K562 (cell line): ENCODE results near the gene NCF2. TPM values are rescaled to one million over a fixed set of nuclear protein-coding genes. Genes with fewer than 3 reads are reported as not detected.

ENCODE experiments used
- ATF7 ChIP-seq: fragments of 450-650 bp; IDR thresholded peaks from 2 replicates; pipeline ENCODE4 v1.7.1; 2014; ENCODE audit warnings: mild to moderate bottlenecking, moderate library complexity
- BRCA1 ChIP-seq, 2 experiments: fragments of 450-650 bp in 1 of 2; sonication (generic) in 1 of 2; formaldehyde crosslinking in 1 of 2; IDR thresholded peaks; 2 replicates each; pipeline versions ENCODE4 v1.5.0 to v1.6.1; 2017 to 2020; ENCODE audit warnings: mild to moderate bottlenecking in 1 of 2, missing genetic modification reagents in 1 of 2
- C11orf30 ChIP-seq: fragments of 450-650 bp; IDR thresholded peaks from 2 replicates; pipeline ENCODE4 v1.6.1; 2016; ENCODE audit warnings: low read depth, mild to moderate bottlenecking
- CAMTA2 ChIP-seq: fragments of 250-450 bp; sonication (Bioruptor Pico); conservative IDR thresholded peaks from 2 replicates; pipeline ENCODE4 v1.5.1; 2022
- ELF1 ChIP-seq: fragments of 200-800 bp; sonication (Bioruptor generic); IDR thresholded peaks from 2 replicates; pipeline ENCODE4 v1.6.1; 2016; ENCODE audit warnings: missing genetic modification characterization, missing compliant biosample characterization
- FOXA1 ChIP-seq: fragments of 450-650 bp; IDR thresholded peaks from 2 replicates; pipeline ENCODE4 v1.6.1; 2016; ENCODE audit warnings: mild to moderate bottlenecking, borderline replicate concordance
- HEY1 ChIP-seq: fragments of 250-450 bp; sonication (Bioruptor Pico); IDR thresholded peaks from 2 replicates; pipeline ENCODE4 v1.5.0; 2020; ENCODE audit warnings: mild to moderate bottlenecking, moderate library complexity, borderline replicate concordance
- ILF3 ChIP-seq: fragments of 450-650 bp; IDR thresholded peaks from 2 replicates; pipeline ENCODE4 v1.6.1; 2018; ENCODE audit warnings: antibody characterized with exemption, mild to moderate bottlenecking, moderate library complexity, borderline replicate concordance
- KLF13 ChIP-seq: fragments of 450-650 bp; IDR thresholded peaks from 2 replicates; pipeline ENCODE4 v1.6.1; 2016; ENCODE audit warnings: missing genetic modification characterization, low read depth, mild to moderate bottlenecking, missing compliant biosample characterization, moderate library complexity, borderline replicate concordance
- LCOR ChIP-seq: sonication (generic); formaldehyde crosslinking; IDR thresholded peaks from 2 replicates; pipeline ENCODE4 v1.8.0; 2022; ENCODE audit warnings: mild to moderate bottlenecking, missing genetic modification reagents
- MCM5 ChIP-seq: fragments of 450-650 bp; IDR thresholded peaks from 2 replicates; pipeline ENCODE4 v1.6.1; 2016; ENCODE audit warnings: low read depth
- NCOA4 ChIP-seq: fragments of 450-650 bp; IDR thresholded peaks from 2 replicates; pipeline ENCODE4 v1.6.1; 2018; ENCODE audit warnings: mild to moderate bottlenecking; ENCODE audit not compliant: partially characterized antibody
- PTBP1 ChIP-seq: fragments of 200-400 bp; formaldehyde crosslinking; IDR thresholded peaks from 2 replicates; pipeline ENCODE4 v1.6.1; 2017; ENCODE audit warnings: low read depth, low read length
- PYGO2 ChIP-seq: fragments of 450-650 bp; IDR thresholded peaks from 2 replicates; pipeline ENCODE4 v1.6.1; 2016; ENCODE audit warnings: mild to moderate bottlenecking, missing genetic modification characterization, moderate library complexity, missing compliant biosample characterization
- RBFOX2 ChIP-seq: fragments of 200-400 bp; formaldehyde crosslinking; IDR thresholded peaks from 2 replicates; pipeline ENCODE4 v1.6.1; 2017; ENCODE audit warnings: low read depth, mild to moderate bottlenecking, low read length, moderate library complexity
- RHOXF2B ChIP-seq: fragments of 250-450 bp; sonication (Bioruptor Pico); conservative IDR thresholded peaks from 2 replicates; pipeline ENCODE4 v1.5.1; 2021
- TCF3 ChIP-seq: sonication (generic); formaldehyde crosslinking; IDR thresholded peaks from 2 replicates; pipeline ENCODE4 v1.4.0; 2020; ENCODE audit warnings: mild to moderate bottlenecking, missing genetic modification reagents
- TCFL5 ChIP-seq: fragments of 250-450 bp; sonication (Bioruptor Pico); conservative IDR thresholded peaks from 2 replicates; pipeline ENCODE4 v1.6.1; 2021; ENCODE audit warnings: mild to moderate bottlenecking, moderate library complexity, matching md5 sums
- TOE1 ChIP-seq, 2 experiments: fragments of 450-650 bp in 1 of 2; sonication (generic) in 1 of 2; formaldehyde crosslinking in 1 of 2; IDR thresholded peaks; 2 replicates each; pipeline versions ENCODE4 v1.7.1 to v1.8.0; 2016 to 2022; ENCODE audit warnings: borderline replicate concordance in 2 of 2, mild to moderate bottlenecking in 2 of 2, antibody characterized with exemption in 1 of 2, inconsistent platforms in 1 of 2, low read depth in 1 of 2, missing genetic modification reagents in 1 of 2, moderate library complexity in 1 of 2
- TSC22D4 ChIP-seq: fragments of 450-650 bp; IDR thresholded peaks from 2 replicates; pipeline ENCODE4 v1.6.1; 2016; ENCODE audit warnings: missing genetic modification characterization, missing biosample characterization, control low read depth
- U2AF2 ChIP-seq: fragments of 200-400 bp; formaldehyde crosslinking; optimal IDR thresholded peaks from 2 replicates; pipeline ENCODE3; 2017; ENCODE audit warnings: low read depth, mild to moderate bottlenecking, low read length
- ZNF184 ChIP-seq: sonication (generic); formaldehyde crosslinking; IDR thresholded peaks from 2 replicates; pipeline ENCODE4 v1.5.0; 2020; ENCODE audit warnings: missing genetic modification reagents
- ZNF232 ChIP-seq: sonication (generic); formaldehyde crosslinking; IDR thresholded peaks from 2 replicates; pipeline ENCODE4 v1.8.0; 2022; ENCODE audit warnings: mild to moderate bottlenecking, missing genetic modification reagents
- ZNF239 ChIP-seq: fragments of 250-450 bp; sonication (Bioruptor Pico); IDR thresholded peaks from 2 replicates; pipeline ENCODE4 v1.4.0; 2020; ENCODE audit warnings: mild to moderate bottlenecking
- ZNF274 ChIP-seq: IDR thresholded peaks from 2 replicates; pipeline ENCODE4 v1.6.1; 2011; ENCODE audit warnings: low read depth, mild to moderate bottlenecking, low read length, moderate library complexity, borderline replicate concordance
- polyA plus RNA-seq, 8 experiments: library from polyadenylated mRNA; depleted of rRNA in 4 of 8; stranded (reverse) in 5 of 8; unstranded in 3 of 8; fragments of >200 nt; fragmentation: Nextera tagmentation in 2 of 8; fragmentation: Illumina TruSeq in 1 of 8; extraction: Ambion mirVana in 2 of 8; extraction: Trizol in 1 of 8; gene quantifications; 2 replicates each; pipeline versions ENCODE4 v1.2.1 to v1.2.3, GENCODE V29; 2011 to 2014; ENCODE audit warnings: inconsistent platforms in 1 of 8, missing spikeins in 1 of 8
- total RNA-seq, 7 experiments: library from RNA; depleted of rRNA in 6 of 7; stranded (reverse); fragments of >200 nt in 6 of 7; fragmentation: Illumina TruSeq in 2 of 7; extraction: Trizol in 2 of 7; gene quantifications; 2 replicates each; pipeline versions ENCODE4 v1.2.1 to v1.2.3, GENCODE V29; 2011 to 2021; ENCODE audit warnings: low replicate concordance in 1 of 7
- TF ChIP-seq, protein P1 (sequence below), 3 experiments: IDR thresholded peaks in 2 of 3; conservative IDR thresholded peaks in 1 of 3; 2 replicates each; pipeline ENCODE4 v1.5.1; 2011 to 2012; ENCODE audit warnings: low read length in 3 of 3, mild to moderate bottlenecking in 3 of 3, control low read depth in 2 of 3, improper control_type of control experiment in 1 of 3, inconsistent platforms in 1 of 3, low read depth in 1 of 3, mixed read lengths in 1 of 3, moderate library complexity in 1 of 3; ENCODE audit not compliant: insufficient read depth in 2 of 3
- TF ChIP-seq, protein P2 (sequence below): sonication (generic); formaldehyde crosslinking; IDR thresholded peaks from 2 replicates; pipeline ENCODE4 v1.8.0; 2022; ENCODE audit warnings: missing genetic modification reagents, mild to moderate bottlenecking, borderline replicate concordance
- TF ChIP-seq, protein P3 (sequence below): fragments of 450-650 bp; IDR thresholded peaks from 2 replicates; pipeline ENCODE4 v1.6.1; 2017; ENCODE audit warnings: mild to moderate bottlenecking, moderate library complexity

NCF2 gene
- total and polyA plus RNA-seq, 9 of the 15 experiments (the other 6 are each of a cell fraction or from before 2014, with no cell fraction given), result 0.07 to 0.54 (median 0.16) TPM; not detected in 3

DNA sequence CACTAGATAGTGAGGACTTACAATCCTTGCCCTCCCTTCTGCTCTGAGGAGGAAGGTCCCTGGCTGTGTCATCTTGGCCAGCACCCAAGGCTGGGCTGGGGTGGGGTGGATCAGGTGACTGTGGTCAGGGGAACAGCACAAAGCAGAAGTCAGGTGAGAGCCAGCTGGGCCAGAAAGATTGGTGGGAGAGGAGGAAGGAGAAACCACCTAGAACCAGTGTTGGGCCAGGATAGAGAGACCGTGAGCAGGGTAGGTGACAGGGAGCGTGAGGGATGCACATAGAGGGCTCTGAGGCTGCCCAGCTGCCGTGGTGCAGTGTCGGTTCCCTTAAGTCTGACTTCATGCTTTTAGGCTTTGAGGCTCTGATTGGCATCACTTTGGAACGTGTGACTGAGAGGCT, 22.7 kb downstream of the NCF2 start (continued):
- TF ChIP-seq ZNF274 (no peak), KLF13 (tag) (no peak), PTBP1 (no peak), NCOA4 (no peak), MCM5 (no peak), ELF1 (tag) (no peak), RHOXF2B (CRISPR knock-in tag) (no peak), ZNF232 (CRISPR knock-in tag) (no peak), ATF7 (peak; percentile 72), TCFL5 (CRISPR knock-in tag) (no peak), ZNF184 (CRISPR knock-in tag) (no peak), ZNF239 (CRISPR knock-in tag) (no peak), C11orf30 (no peak), TSC22D4 (tag) (no peak), LCOR (CRISPR knock-in tag) (no peak), ILF3 (no peak), TCF3 (CRISPR knock-in tag) (peak; percentile 89), FOXA1 (no peak), PYGO2 (tag) (no peak), HEY1 (CRISPR knock-in tag) (no peak), TOE1 (IDR thresholded peaks at IDR 0.05; ENCODE audit: borderline replicate concordance) (peak; percentile 70; the same call in 1 of the 2 replicates), TOE1 (CRISPR knock-in tag; IDR thresholded peaks at IDR 0.05; ENCODE audit: borderline replicate concordance, low read depth) (no peak), U2AF2 (no peak), CAMTA2 (CRISPR knock-in tag) (no peak), BRCA1 (IDR thresholded peaks at IDR 0.05) (no peak), BRCA1 (CRISPR knock-in tag; IDR thresholded peaks at IDR 0.05) (no peak), RBFOX2 (no peak)
- TF ChIP-seq, protein P1, sequence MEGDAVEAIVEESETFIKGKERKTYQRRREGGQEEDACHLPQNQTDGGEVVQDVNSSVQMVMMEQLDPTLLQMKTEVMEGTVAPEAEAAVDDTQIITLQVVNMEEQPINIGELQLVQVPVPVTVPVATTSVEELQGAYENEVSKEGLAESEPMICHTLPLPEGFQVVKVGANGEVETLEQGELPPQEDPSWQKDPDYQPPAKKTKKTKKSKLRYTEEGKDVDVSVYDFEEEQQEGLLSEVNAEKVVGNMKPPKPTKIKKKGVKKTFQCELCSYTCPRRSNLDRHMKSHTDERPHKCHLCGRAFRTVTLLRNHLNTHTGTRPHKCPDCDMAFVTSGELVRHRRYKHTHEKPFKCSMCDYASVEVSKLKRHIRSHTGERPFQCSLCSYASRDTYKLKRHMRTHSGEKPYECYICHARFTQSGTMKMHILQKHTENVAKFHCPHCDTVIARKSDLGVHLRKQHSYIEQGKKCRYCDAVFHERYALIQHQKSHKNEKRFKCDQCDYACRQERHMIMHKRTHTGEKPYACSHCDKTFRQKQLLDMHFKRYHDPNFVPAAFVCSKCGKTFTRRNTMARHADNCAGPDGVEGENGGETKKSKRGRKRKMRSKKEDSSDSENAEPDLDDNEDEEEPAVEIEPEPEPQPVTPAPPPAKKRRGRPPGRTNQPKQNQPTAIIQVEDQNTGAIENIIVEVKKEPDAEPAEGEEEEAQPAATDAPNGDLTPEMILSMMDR (IDR thresholded peaks at IDR 0.05 in 2 of 3, conservative IDR thresholded peaks at IDR 0.05 in 1 of 3; ENCODE audit: insufficient read depth in 2 of 3, low read depth in 1 of 3, low read length in 3 of 3), result no peak
- TF ChIP-seq, protein P2, sequence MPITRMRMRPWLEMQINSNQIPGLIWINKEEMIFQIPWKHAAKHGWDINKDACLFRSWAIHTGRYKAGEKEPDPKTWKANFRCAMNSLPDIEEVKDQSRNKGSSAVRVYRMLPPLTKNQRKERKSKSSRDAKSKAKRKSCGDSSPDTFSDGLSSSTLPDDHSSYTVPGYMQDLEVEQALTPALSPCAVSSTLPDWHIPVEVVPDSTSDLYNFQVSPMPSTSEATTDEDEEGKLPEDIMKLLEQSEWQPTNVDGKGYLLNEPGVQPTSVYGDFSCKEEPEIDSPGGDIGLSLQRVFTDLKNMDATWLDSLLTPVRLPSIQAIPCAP (CRISPR knock-in tag), result no peak
- TF ChIP-seq, protein P3, sequence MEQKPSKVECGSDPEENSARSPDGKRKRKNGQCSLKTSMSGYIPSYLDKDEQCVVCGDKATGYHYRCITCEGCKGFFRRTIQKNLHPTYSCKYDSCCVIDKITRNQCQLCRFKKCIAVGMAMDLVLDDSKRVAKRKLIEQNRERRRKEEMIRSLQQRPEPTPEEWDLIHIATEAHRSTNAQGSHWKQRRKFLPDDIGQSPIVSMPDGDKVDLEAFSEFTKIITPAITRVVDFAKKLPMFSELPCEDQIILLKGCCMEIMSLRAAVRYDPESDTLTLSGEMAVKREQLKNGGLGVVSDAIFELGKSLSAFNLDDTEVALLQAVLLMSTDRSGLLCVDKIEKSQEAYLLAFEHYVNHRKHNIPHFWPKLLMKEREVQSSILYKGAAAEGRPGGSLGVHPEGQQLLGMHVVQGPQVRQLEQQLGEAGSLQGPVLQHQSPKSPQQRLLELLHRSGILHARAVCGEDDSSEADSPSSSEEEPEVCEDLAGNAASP, result no peak
